Osteoblast (primary cell): Measurements from ENCODE around the gene SBK2. TPM values are rescaled to one million over a fixed set of nuclear protein-coding genes. Genes with fewer than 3 reads are reported as not detected.

Experiments used
- DNase-seq: peaks from one replicate; pipeline ENCODE4 v3.0.0; 2011; ENCODE audit warnings: low spot score, mixed read lengths; ENCODE audit not compliant: insufficient read length; ENCODE audit errors: missing footprints
- H2AFZ ChIP-seq: 2 replicates; pipeline ENCODE4 v1.6.0; 2011; ENCODE audit warnings: mild to moderate bottlenecking, low read length
- H3K27ac ChIP-seq: 2 replicates; pipeline ENCODE4 v1.5.1; 2011; ENCODE audit warnings: mild to moderate bottlenecking, low read depth, low read length, moderate library complexity
- H3K27me3 ChIP-seq: 2 replicates; pipeline ENCODE4 v1.6.0; 2012; ENCODE audit warnings: mild to moderate bottlenecking, control low read depth, inconsistent platforms, low read length, moderate library complexity; ENCODE audit not compliant: insufficient read depth
- H3K36me3 ChIP-seq: 2 replicates; pipeline ENCODE4 v1.5.1; 2011; ENCODE audit warnings: mild to moderate bottlenecking, low read length, control low read depth, moderate library complexity; ENCODE audit not compliant: insufficient read depth
- H3K4me1 ChIP-seq: 2 replicates; pipeline ENCODE4 v1.5.1; 2011; ENCODE audit warnings: mild to moderate bottlenecking, low read length, control low read depth, moderate library complexity; ENCODE audit not compliant: insufficient read depth
- H3K4me2 ChIP-seq: 2 replicates; pipeline ENCODE4 v1.6.0; 2011; ENCODE audit warnings: mild to moderate bottlenecking, low read length; ENCODE audit not compliant: insufficient read depth
- H3K4me3 ChIP-seq: fragments of 200-600 bp; sonication (generic); 3 replicates; pipeline ENCODE4 v1.5.1; 2012; ENCODE audit warnings: mild to moderate bottlenecking, low read length, inconsistent platforms; ENCODE audit not compliant: insufficient read depth
- H3K79me2 ChIP-seq: 2 replicates; pipeline ENCODE4 v1.6.0; 2012; ENCODE audit warnings: mild to moderate bottlenecking, low read length, control low read depth, inconsistent platforms; ENCODE audit not compliant: insufficient read depth
- H3K9me3 ChIP-seq: 2 replicates; pipeline ENCODE4 v1.5.1; 2011; ENCODE audit warnings: low read depth, low read length, control low read depth
- H4K20me1 ChIP-seq: 2 replicates; pipeline ENCODE4 v1.6.0; 2012; ENCODE audit warnings: mild to moderate bottlenecking, low read length, control low read depth; ENCODE audit not compliant: insufficient read depth
- total RNA-seq: library from RNA; depleted of rRNA; stranded (reverse); fragments of >200 nt; gene quantifications from 2 replicates; pipeline ENCODE4 v1.2.3, GENCODE V29; 2012
- TF ChIP-seq, protein P1 (sequence below): IDR thresholded peaks from 2 replicates; pipeline ENCODE4 v1.5.1; 2011; ENCODE audit warnings: mild to moderate bottlenecking, low read depth, low read length, moderate library complexity; ENCODE audit errors: extremely low read depth

SBK2 gene
- total RNA-seq, 1 donor: not detected

- peak; percentile 92 for DNase-seq
- H3K4me3 ChIP-seq: peak overlapping the region; percentile 35
- peak overlapping the region; percentile 15 for H3K27ac ChIP-seq
- no peaks in the 10 kb centered on the region for H3K9me3 ChIP-seq
- peak overlapping the region; percentile 74 for H3K4me2 ChIP-seq
- peaks cover 62% of the 10 kb centered on the region for H3K4me1 ChIP-seq
- H2AFZ ChIP-seq: no peak overlapping the region
- TF ChIP-seq, protein P1, sequence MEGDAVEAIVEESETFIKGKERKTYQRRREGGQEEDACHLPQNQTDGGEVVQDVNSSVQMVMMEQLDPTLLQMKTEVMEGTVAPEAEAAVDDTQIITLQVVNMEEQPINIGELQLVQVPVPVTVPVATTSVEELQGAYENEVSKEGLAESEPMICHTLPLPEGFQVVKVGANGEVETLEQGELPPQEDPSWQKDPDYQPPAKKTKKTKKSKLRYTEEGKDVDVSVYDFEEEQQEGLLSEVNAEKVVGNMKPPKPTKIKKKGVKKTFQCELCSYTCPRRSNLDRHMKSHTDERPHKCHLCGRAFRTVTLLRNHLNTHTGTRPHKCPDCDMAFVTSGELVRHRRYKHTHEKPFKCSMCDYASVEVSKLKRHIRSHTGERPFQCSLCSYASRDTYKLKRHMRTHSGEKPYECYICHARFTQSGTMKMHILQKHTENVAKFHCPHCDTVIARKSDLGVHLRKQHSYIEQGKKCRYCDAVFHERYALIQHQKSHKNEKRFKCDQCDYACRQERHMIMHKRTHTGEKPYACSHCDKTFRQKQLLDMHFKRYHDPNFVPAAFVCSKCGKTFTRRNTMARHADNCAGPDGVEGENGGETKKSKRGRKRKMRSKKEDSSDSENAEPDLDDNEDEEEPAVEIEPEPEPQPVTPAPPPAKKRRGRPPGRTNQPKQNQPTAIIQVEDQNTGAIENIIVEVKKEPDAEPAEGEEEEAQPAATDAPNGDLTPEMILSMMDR: no peak
- no peaks in the 10 kb centered on the region for H3K27me3 ChIP-seq
- H3K36me3 ChIP-seq: no peaks in the 10 kb centered on the region
- H3K79me2 ChIP-seq: peaks cover 17% of the 10 kb centered on the region
- H4K20me1 ChIP-seq: no peaks in the 10 kb centered on the region
Measured at GRCh38 chr19:55488986-55489710, 47.8 kb downstream of the SBK2 start.

DNA sequence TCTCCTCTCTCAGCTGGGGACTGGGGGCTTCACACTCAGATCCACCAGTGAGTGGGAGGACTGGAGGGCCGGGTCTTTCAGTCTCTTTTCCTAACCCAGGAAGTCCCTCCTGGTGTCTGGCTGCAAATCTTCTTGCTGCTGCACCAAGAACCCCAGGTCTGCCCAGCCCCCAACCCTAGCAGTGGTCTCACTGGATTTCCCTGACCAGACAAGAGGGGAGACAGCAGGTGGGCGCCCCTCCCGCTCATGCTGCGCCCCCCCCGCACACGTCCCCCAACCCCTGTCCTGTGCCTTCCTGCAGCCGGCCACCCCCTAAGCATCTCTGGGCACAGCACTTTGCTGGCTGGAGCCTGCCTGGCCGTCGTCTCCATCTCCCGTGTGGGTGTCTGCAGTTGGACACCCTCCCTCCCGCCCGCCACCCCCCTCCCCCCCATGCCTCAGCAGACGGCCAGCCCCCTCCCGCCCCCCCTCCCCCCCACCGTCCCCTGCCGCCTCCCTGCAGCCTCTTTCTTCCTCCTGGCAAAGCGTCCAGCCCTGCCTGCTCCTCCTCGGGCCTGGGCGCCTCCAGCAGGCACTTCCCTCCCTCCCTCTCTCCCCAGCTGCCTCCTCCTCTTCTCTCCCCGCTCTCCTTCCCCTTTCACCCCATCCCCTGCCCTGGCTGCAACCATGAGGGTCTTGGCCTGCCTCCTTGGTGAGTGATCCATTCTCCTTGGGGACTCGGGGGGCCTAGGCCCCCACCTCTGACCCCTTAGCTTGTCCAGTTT, 48.8 kb downstream of the SBK2 start, which contains the start of gene SSC5D:
Gene SSC5D (plus strand): TSS at position 513 of the 764 bp plus-strand sequence. CDS start 154 bp downstream, at position 667.
- H3K4me1 ChIP-seq: peaks cover 52% of the 10 kb centered on the region
- peak within 1 kb of the TSS; percentile 56 for H2AFZ ChIP-seq
- TF ChIP-seq, protein P1: no peak

DNA sequence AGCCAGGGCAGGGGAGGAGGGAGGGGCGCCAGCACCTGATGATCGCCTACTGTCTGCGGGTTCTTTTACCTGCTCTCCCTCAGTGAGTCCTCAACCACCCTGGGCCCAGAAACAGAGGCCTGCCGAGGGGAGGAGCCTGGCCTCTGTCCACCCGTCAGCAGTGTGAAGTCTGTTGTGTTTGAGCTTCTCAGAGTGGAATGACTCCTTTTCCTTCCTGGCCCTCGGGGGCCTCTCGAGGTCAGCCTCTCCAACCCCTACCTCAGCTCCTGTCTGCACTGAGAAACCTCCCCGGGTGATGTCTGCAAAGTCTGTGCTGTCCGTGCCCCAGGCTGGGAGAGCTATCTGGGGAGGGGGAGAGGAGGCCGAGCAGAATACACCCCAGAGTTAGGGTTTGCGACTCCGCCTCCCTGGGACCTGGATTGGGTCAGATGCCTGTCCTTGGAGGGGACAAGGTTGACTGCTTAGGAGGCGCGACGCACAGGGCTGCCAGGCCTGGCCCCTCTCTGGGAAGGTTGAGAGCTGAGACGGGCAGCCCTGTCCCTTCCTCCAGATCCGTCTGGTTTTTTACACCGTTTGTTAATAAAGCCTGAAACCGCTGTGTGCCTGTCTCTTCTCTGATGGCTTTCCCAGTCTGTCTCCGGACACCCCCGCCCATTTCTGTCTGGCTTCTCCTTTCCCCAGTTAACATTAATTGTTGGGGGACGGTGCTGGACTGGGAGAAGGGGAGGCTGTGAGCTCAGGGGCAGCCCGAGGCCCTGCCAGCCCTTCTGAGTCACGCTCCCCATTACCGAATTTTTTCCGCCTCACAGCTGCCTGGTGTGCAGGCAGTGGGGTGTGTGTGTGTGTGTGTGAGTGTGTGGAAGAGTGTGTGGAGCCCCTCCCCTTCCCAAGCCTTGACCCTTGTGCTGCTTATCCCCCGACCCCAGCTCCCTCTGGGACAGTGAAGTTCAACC, 49.7 kb downstream of the SBK2 start:
- peaks cover 48% of the 10 kb centered on the region for H3K4me1 ChIP-seq

More for the DNA sequence above, 48.8 kb downstream of the SBK2 start, which contains the start of gene SSC5D:
- peak; percentile 98 for DNase-seq
- peak within 1 kb of the TSS; percentile 99 for H3K27ac ChIP-seq
- H3K4me2 ChIP-seq: peak within 1 kb of the TSS; percentile 83
- H3K4me3 ChIP-seq: peak within 1 kb of the TSS; percentile 64
- H3K9me3 ChIP-seq: no peaks in the 10 kb centered on the region
- no peaks in the 10 kb centered on the region for H3K27me3 ChIP-seq
- H3K79me2 ChIP-seq: peaks cover 19% of the 10 kb centered on the region
- no peaks in the 10 kb centered on the region for H3K36me3 ChIP-seq
- no peaks in the 10 kb centered on the region for H4K20me1 ChIP-seq

More for the DNA sequence above, 49.7 kb downstream of the SBK2 start:
- no peaks in the 10 kb centered on the region for H3K27me3 ChIP-seq
- H3K9me3 ChIP-seq: no peaks in the 10 kb centered on the region
- H3K4me3 ChIP-seq: peak overlapping the region; percentile 62
- TF ChIP-seq, protein P1: no peak
- peak overlapping the region; percentile 99 for H3K27ac ChIP-seq
- H3K36me3 ChIP-seq: peaks cover 4% of the 10 kb centered on the region
- peaks cover 23% of the 10 kb centered on the region for H3K79me2 ChIP-seq
- H4K20me1 ChIP-seq: no peaks in the 10 kb centered on the region
- H3K4me2 ChIP-seq: peak overlapping the region; percentile 83
- peak; percentile 100 for DNase-seq
- H2AFZ ChIP-seq: peak overlapping the region; percentile 35
